H1 (cell line): Measurements from ENCODE around the gene SOX6.

Experiments used
- POLR2A ChIP-seq, 2 experiments: IDR thresholded peaks; 1 replicate in 1 of 2; 2 replicates in 1 of 2; pipeline ENCODE4 v1.6.1; 2011; ENCODE audit warnings: low read depth in 2 of 2, low read length in 2 of 2, mild to moderate bottlenecking in 2 of 2; ENCODE audit errors: control extremely low read depth in 1 of 2
- TF ChIP-seq, protein P1 (sequence below), 3 experiments: IDR thresholded peaks; 1 replicate in 2 of 3; 2 replicates in 1 of 3; pipeline versions ENCODE4 v1.5.1 to v1.6.1; 2011; ENCODE audit warnings: low read length in 3 of 3, mild to moderate bottlenecking in 3 of 3, inconsistent platforms in 2 of 3, low read depth in 1 of 3, moderate library complexity in 1 of 3; ENCODE audit not compliant: insufficient read depth in 1 of 3; ENCODE audit errors: control extremely low read depth in 1 of 3
- TF ChIP-seq, protein P2 (sequence below): IDR thresholded peaks from 2 replicates; pipeline ENCODE4 v1.6.1; 2011; ENCODE audit warnings: low read depth, mild to moderate bottlenecking, low read length; ENCODE audit not compliant: insufficient read depth

GRCh38 chr11:16180868-16181267 lies 175.5 kb downstream of the SOX6 start:
- no peak for TF ChIP-seq POLR2A (IDR thresholded peaks at IDR 0.05; ENCODE audit: control extremely low read depth in 1 of 2, low read depth in 2 of 2, low read length in 2 of 2)
- TF ChIP-seq, protein P1, sequence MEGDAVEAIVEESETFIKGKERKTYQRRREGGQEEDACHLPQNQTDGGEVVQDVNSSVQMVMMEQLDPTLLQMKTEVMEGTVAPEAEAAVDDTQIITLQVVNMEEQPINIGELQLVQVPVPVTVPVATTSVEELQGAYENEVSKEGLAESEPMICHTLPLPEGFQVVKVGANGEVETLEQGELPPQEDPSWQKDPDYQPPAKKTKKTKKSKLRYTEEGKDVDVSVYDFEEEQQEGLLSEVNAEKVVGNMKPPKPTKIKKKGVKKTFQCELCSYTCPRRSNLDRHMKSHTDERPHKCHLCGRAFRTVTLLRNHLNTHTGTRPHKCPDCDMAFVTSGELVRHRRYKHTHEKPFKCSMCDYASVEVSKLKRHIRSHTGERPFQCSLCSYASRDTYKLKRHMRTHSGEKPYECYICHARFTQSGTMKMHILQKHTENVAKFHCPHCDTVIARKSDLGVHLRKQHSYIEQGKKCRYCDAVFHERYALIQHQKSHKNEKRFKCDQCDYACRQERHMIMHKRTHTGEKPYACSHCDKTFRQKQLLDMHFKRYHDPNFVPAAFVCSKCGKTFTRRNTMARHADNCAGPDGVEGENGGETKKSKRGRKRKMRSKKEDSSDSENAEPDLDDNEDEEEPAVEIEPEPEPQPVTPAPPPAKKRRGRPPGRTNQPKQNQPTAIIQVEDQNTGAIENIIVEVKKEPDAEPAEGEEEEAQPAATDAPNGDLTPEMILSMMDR (IDR thresholded peaks at IDR 0.05; ENCODE audit: control extremely low read depth in 1 of 3, insufficient read depth in 1 of 3, low read depth in 1 of 3, low read length in 3 of 3) = no peak
- TF ChIP-seq, protein P2, sequence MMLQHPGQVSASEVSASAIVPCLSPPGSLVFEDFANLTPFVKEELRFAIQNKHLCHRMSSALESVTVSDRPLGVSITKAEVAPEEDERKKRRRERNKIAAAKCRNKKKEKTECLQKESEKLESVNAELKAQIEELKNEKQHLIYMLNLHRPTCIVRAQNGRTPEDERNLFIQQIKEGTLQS = no peak
